K562 (cell line): ENCODE data around the gene TRAF3IP3. TPM values are rescaled to one million over a fixed set of nuclear protein-coding genes. Genes with fewer than 3 reads are reported as not detected.

Experiments
- ATAC-seq: fragments of 200-7000 bp; cut with Tn5 transposase; 3 replicates; pipeline ENCODE4 v1.9.1; 2020; ENCODE audit warnings: moderate library complexity
- BruUV-seq: library from RNA; stranded (reverse); fragments of 400-500 nt; replicated peaks from 2 replicates; lab custom pipeline; 2021; lab: Mats Ljungman, UMichigan
- CTCF ChIA-PET: fragments of 300-600 bp; formaldehyde crosslinking; extraction: SDS; loops from one replicate; lab custom pipeline; 2021; ENCODE audit warnings: low intra/inter-chr PET ratio; lab: Yijun Ruan, JAX
- POLR2A ChIA-PET: fragments of 300-600, 350-650 bp; sonication (Branson Sonifier 250); formaldehyde crosslinking; extraction: SDS; loops from one replicate; lab custom pipeline; 2021; ENCODE audit warnings: antibody characterized with exemption, inconsistent platforms; lab: Yijun Ruan, JAX
- DNase-seq, 4 experiments: peaks; one replicate each; pipeline versions ENCODE4 v3.0.0 to v3.0.0-alpha.2; 2011 to 2018; ENCODE audit warnings: low spot score in 3 of 4, mixed read lengths in 3 of 4; ENCODE audit errors: extremely low read depth in 1 of 4
- FAIRE-seq: peaks from 2 replicates; lab custom pipeline; 2011; peaks lifted over from hg19 to GRCh38; lab: Jason Lieb, UNC
- H2AFZ ChIP-seq: 2 replicates; pipeline ENCODE4 v1.6.0; 2011; ENCODE audit warnings: low read depth, low read length, control low read depth, inconsistent platforms
- H3K27ac ChIP-seq: fragments of 200-600 bp; 3 replicates; pipeline ENCODE4 v1.8.0; 2011; ENCODE audit warnings: low read depth, mild to moderate bottlenecking, control low read depth, inconsistent platforms, low read length, moderate library complexity, mixed read lengths; ENCODE audit errors: extremely low read depth
- H3K27me3 ChIP-seq, 2 experiments: fragments of 300-600 bp in 1 of 2; 2 replicates in 1 of 2; 3 replicates in 1 of 2; pipeline versions ENCODE4 v1.6.0 to v1.8.0; 2011; ENCODE audit warnings: inconsistent platforms in 2 of 2, low read length in 2 of 2, mild to moderate bottlenecking in 1 of 2, mixed read lengths in 1 of 2, moderate library complexity in 1 of 2; ENCODE audit not compliant: control insufficient read depth in 2 of 2, insufficient read depth in 2 of 2
- H3K36me3 ChIP-seq: fragments of 300-600 bp; 3 replicates; pipeline ENCODE4 v1.8.0; 2011; ENCODE audit warnings: mild to moderate bottlenecking, low read length, inconsistent platforms; ENCODE audit not compliant: control insufficient read depth, insufficient read depth
- H3K4me1 ChIP-seq, 2 experiments: fragments of 200-600 bp in 1 of 2; replicated peaks in 1 of 2; 2 replicates in 1 of 2; 3 replicates in 1 of 2; pipeline versions ENCODE4 v1.5.1 to v1.8.0; 2011; ENCODE audit warnings: inconsistent platforms in 2 of 2, low read length in 2 of 2, mild to moderate bottlenecking in 1 of 2, mixed read lengths in 1 of 2, moderate library complexity in 1 of 2; ENCODE audit not compliant: control insufficient read depth in 2 of 2, insufficient read depth in 2 of 2
- H3K4me2 ChIP-seq: 2 replicates; pipeline ENCODE4 v1.6.1; 2011; ENCODE audit warnings: low read length, control low read depth, inconsistent platforms, mixed read lengths; ENCODE audit not compliant: insufficient read depth
- H3K4me3 ChIP-seq: fragments of 200-600 bp; sonication (generic), shearing (Covaris generic); 2 replicates; pipeline ENCODE4 v1.5.1; 2016; ENCODE audit warnings: control low read depth, inconsistent platforms
- H3K79me2 ChIP-seq: fragments of 200-600 bp; 3 replicates; pipeline ENCODE4 v1.8.0; 2011; ENCODE audit warnings: low read length, inconsistent platforms; ENCODE audit not compliant: control insufficient read depth, insufficient read depth
- H3K9ac ChIP-seq, 2 experiments: 2 replicates each; pipeline versions ENCODE4 v1.6.0 to v1.6.1; 2011; ENCODE audit warnings: low read depth in 2 of 2, low read length in 2 of 2, control low read depth in 1 of 2, inconsistent platforms in 1 of 2, mild to moderate bottlenecking in 1 of 2, mixed read lengths in 1 of 2; ENCODE audit not compliant: insufficient read depth in 1 of 2
- H3K9me1 ChIP-seq: one replicate; pipeline ENCODE4 v1.6.0; 2011; ENCODE audit warnings: inconsistent platforms, mild to moderate bottlenecking, low read length, moderate library complexity; ENCODE audit not compliant: control insufficient read depth, insufficient read depth
- H3K9me3 ChIP-seq: replicated peaks from 2 replicates; pipeline ENCODE4 v1.5.1; 2011; ENCODE audit warnings: low read depth, low read length, inconsistent platforms; ENCODE audit not compliant: control insufficient read depth, insufficient read depth
- H4K20me1 ChIP-seq: replicated peaks from 2 replicates; pipeline ENCODE4 v1.6.1; 2011; ENCODE audit warnings: low read length, inconsistent platforms, mixed read lengths; ENCODE audit not compliant: control insufficient read depth, insufficient read depth
- WGBS: fragments of 100-300 bp; shearing (Covaris generic); methylation state at CpG from one replicate; pipeline ENCODE4 v1.1.6; 2016; ENCODE audit warnings: low coverage, mixed read lengths; ENCODE audit not compliant: insufficient coverage; ENCODE audit errors: missing lambda C conversion rate; 5-methylcytosine and 5-hydroxymethylcytosine counted together
- in situ Hi-C: fragments of 300-500 bp; cut with MboI; formaldehyde crosslinking; loops from 4 replicates; pipeline ENCODE4 v1.15.0; 2018; ENCODE audit warnings: inconsistent platforms, mixed read lengths
- intact Hi-C: fragments of 100-400 bp; cut with micrococcal nuclease; formaldehyde crosslinking; loops from 2 replicates; pipeline ENCODE4 v1.14.2; 2022
- polyA plus RNA-seq, 8 experiments: library from polyadenylated mRNA; depleted of rRNA in 4 of 8; stranded (reverse) in 5 of 8; unstranded in 3 of 8; fragments of >200 nt; fragmentation: Nextera tagmentation in 2 of 8; fragmentation: Illumina TruSeq in 1 of 8; extraction: Ambion mirVana in 2 of 8; extraction: Trizol in 1 of 8; gene quantifications; 2 replicates each; pipeline versions ENCODE4 v1.2.1 to v1.2.3, GENCODE V29; 2011 to 2014; ENCODE audit warnings: inconsistent platforms in 1 of 8, missing spikeins in 1 of 8
- total RNA-seq, 7 experiments: library from RNA; depleted of rRNA in 6 of 7; stranded (reverse); fragments of >200 nt in 6 of 7; fragmentation: Illumina TruSeq in 2 of 7; extraction: Trizol in 2 of 7; gene quantifications; 2 replicates each; pipeline versions ENCODE4 v1.2.1 to v1.2.3, GENCODE V29; 2011 to 2021; ENCODE audit warnings: low replicate concordance in 1 of 7
- TF ChIP-seq, protein P1 (sequence below): fragments of 450-650 bp; formaldehyde crosslinking; IDR thresholded peaks from 2 replicates; pipeline ENCODE4 v1.4.0; 2020; ENCODE audit warnings: mild to moderate bottlenecking, mixed read lengths
- TF ChIP-seq, protein P2 (sequence below): sonication (generic); formaldehyde crosslinking; IDR thresholded peaks from 2 replicates; pipeline ENCODE4 v1.8.0; 2022; ENCODE audit warnings: missing genetic modification reagents, mild to moderate bottlenecking, moderate library complexity, borderline replicate concordance

TRAF3IP3 gene
- total and polyA plus RNA-seq, 9 of the 15 experiments (the other 6 are each of a cell fraction or from before 2014, with no cell fraction given): 0.06 to 1.1 (median 0.31) TPM

DNA sequence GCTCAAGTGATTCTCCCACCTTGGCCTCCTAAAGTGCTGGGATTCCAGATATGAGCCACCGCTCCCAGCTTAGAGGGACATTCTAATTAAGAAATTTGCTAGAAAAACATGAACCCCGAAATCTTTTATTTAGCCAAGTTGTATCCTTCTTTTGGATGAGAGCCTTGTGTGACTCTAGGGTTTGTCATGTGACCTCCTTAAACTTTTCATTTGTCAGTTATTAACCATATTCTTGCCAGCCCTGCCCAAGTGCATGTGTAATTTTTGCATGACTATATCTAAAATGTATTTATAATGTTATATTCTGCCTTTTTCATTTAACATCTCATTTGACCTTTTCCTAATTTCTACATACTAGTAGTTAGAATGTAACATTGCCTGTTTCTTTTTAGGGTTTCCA, 73.9 kb downstream of the TRAF3IP3 start:
- Histone ChIP-seq H4K20me1 (no peaks in the 10 kb centered on the region), H3K36me3 (peaks cover 49% of the 10 kb centered on the region), H3K27ac (no peak overlapping the region), H3K79me2 (peaks cover 28% of the 10 kb centered on the region), H3K9ac (no peak overlapping the region), H3K4me2 (no peak overlapping the region), H3K4me3 (no peak overlapping the region), H3K4me1 (peaks cover 3 to 17% of the 10 kb centered on the region in 2 experiments; a peak in 4 of 5 replicates), H3K9me1 (peaks cover 2% of the 10 kb centered on the region), H2AFZ (no peak overlapping the region), H3K9me3 (no peaks in the 10 kb centered on the region)
- intact Hi-C loops (no loop called here), in situ Hi-C loops (no loop called here)
- no peak for DNase-seq
- POLR2A ChIA-PET: no interaction called here
- ATAC-seq: no peak
- CTCF ChIA-PET: no interaction called here
- 93% methylated on average over 2 of the region's 2 CpGs for WGBS
- no TSS peak for BruUV-seq
- FAIRE-seq: no peak
- TF ChIP-seq, protein P1, sequence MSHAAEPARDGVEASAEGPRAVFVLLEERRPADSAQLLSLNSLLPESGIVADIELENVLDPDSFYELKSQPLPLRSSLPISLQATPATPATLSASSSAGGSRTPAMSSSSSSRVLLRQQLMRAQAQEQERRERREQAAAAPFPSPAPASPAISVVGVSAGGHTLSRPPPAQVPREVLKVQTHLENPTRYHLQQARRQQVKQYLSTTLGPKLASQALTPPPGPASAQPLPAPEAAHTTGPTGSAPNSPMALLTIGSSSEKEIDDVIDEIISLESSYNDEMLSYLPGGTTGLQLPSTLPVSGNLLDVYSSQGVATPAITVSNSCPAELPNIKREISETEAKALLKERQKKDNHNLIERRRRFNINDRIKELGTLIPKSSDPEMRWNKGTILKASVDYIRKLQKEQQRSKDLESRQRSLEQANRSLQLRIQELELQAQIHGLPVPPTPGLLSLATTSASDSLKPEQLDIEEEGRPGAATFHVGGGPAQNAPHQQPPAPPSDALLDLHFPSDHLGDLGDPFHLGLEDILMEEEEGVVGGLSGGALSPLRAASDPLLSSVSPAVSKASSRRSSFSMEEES (CRISPR knock-in tag): peak; percentile 82
- TF ChIP-seq, protein P2, sequence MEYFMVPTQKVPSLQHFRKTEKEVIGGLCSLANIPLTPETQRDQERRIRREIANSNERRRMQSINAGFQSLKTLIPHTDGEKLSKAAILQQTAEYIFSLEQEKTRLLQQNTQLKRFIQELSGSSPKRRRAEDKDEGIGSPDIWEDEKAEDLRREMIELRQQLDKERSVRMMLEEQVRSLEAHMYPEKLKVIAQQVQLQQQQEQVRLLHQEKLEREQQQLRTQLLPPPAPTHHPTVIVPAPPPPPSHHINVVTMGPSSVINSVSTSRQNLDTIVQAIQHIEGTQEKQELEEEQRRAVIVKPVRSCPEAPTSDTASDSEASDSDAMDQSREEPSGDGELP (CRISPR knock-in tag): no peak
- TF ChIP-seq, all 486 proteins: peak for 1
- no peaks in the 10 kb centered on the region for H3K27me3 ChIP-seq
